ENCODE results near the gene DSTN.

DSTN gene

DNA sequence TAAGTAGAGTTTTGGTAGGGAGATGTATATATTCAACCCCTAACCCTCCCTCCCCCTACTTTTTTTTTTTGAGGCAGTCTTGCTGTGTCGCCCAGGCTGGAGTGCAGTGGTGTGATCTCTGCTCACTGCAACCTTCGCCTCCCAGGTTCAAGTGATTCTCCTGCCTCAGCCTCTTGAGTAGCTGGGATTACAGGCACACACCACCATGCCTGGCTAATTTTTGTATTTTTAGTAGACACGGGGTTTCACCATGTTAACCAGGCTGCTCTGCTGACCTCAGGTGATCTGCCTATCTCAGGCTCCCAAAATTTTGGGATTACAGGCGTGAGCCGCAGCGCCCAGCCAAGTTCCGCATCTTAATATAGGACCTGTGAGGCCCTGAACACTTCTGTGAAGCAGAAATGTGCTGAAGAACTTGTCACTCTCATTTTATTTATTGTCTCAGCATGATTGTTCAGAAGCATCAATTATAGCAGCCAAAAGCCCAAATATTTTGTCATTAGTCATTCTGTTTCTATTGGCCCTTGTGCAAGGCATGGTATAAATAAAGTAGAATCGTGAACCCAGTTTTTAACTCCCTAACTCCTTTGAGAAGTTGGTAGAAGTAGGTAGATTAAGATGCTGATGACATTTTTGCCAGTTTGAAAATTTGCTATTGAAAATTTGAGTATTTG, 19.4 kb downstream of the DSTN start:
- no peak for TF ChIP-seq CTCF (IDR thresholded peaks at IDR 0.05; ENCODE audit: borderline replicate concordance, insufficient read depth, low read depth, low read length)
- H3K4me3 ChIP-seq (ENCODE audit: low read depth, low read length): no peak overlapping the region

GRCh38 chr20:17590245-17590644, 20.4 kb downstream of the DSTN start:
- H3K4me3 ChIP-seq (ENCODE audit: low read depth, low read length): no peak overlapping the region
- TF ChIP-seq CTCF (IDR thresholded peaks at IDR 0.05; ENCODE audit: borderline replicate concordance, insufficient read depth, low read depth, low read length): no peak

- TF ChIP-seq CTCF (IDR thresholded peaks at IDR 0.05; ENCODE audit: borderline replicate concordance, insufficient read depth, low read depth, low read length): no peak
- no peak overlapping the region for H3K4me3 ChIP-seq (ENCODE audit: low read depth, low read length)
Observed at GRCh38 chr20:17593902-17594301, 24.0 kb downstream of the DSTN start.

DNA sequence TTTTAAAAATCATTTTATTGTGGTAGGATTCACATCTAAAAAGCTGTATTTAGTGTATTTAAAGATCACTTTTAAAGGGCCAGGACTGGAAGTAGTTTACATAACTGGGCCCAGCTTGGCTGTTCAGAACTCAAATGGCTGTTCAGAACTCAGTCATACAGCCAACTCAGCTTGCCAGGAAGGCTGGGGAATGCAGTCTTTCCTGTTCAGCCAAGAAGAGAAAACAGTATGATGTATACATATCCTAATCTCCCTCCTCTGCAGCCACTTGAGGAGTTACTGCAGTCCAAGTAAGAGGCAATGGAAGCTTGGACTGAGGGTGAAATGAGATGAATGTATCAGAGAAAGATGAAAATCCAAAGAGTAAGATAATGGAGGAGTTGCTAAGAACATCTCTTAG, 24.6 kb downstream of the DSTN start:
- H3K4me3 ChIP-seq (ENCODE audit: low read depth, low read length): no peak overlapping the region
- no peak for TF ChIP-seq CTCF (IDR thresholded peaks at IDR 0.05; ENCODE audit: borderline replicate concordance, insufficient read depth, low read depth, low read length)

DNA sequence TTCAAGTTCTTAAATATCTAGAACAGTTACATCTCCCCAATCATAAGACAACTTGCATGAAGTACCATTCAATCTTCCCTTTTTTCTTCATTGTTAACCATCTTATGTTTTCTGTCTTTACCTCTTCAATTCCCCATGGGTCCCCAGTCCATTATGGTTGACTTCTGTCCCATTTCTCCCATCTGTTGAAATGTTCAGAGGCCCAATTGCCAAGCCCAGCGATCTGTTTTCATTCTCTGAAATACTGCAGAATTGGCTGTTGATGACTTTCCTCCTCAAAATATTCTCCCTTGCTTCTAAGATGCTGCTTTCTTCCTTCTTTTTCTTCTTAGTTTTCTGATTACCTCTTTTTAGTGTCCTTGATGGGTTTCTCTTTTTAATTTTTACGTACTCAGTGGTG, 26.0 kb downstream of the DSTN start:
- H3K4me3 ChIP-seq (ENCODE audit: low read depth, low read length): no peak overlapping the region
- TF ChIP-seq CTCF (IDR thresholded peaks at IDR 0.05; ENCODE audit: borderline replicate concordance, insufficient read depth, low read depth, low read length): no peak

DNA sequence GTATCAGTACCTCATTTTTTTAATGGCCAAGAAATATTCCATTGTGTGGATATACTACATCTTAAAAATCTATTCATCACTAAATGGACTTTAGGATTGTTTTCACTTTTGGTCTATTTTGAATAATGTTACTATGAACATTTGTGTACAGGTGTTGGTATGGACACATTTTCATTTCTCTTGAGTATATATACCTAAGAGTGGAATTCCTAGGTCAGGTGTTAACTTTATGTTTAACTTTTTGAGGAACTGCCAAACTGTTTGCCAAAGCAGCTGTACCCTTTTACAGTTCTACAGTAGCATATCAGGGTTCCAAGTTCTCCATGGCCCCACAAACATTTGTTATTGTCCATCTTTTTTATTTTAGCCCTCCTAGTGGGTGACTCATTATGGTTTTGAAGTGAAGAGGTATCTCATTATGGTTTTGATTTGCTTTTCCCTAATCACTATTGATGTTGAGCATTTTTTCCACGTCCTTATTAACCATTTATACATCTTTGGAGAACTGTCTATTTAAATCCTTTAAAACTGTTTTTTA, 28.2 kb downstream of the DSTN start:
- H3K4me3 ChIP-seq (ENCODE audit: low read depth, low read length): no peak overlapping the region
- TF ChIP-seq CTCF (IDR thresholded peaks at IDR 0.05; ENCODE audit: borderline replicate concordance, insufficient read depth, low read depth, low read length): no peak

DNA sequence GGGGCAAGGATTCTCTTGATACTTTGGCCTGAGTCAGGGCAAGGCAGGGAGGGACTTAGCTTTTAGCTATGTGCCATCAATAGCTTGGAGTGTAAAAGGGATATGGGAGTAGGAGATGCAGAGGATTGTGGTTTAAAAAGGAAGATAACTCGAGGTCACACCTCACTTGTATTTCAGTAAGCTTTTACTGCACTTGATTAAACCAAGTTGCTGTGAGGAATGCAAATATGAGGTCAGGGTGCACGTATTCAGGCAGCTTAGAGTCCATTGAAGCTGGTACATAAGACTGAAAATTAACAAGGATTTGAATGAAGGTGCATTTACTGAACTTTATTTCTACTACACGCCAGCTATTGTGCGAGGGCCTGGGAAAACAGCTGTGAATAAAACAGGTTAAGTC, 32.1 kb downstream of the DSTN start:
- H3K4me3 ChIP-seq (ENCODE audit: low read depth, low read length): no peak overlapping the region

More for the DNA sequence above, 32.1 kb downstream of the DSTN start:
- no peak for TF ChIP-seq CTCF (IDR thresholded peaks at IDR 0.05; ENCODE audit: borderline replicate concordance, insufficient read depth, low read depth, low read length)

Measured in GM12875 (cell line).